Measurements from ENCODE around the gene NKX2-8.
A peak's percentile ranks its signal among the peaks of the same experiment; 100 is the strongest.
"Not testable (repeated sequence)": the region's sequence is repeated elsewhere in the genome, so short reads cannot be mapped to it uniquely, and the experiment has no call there.

The NKX2-8 gene

GRCh38 chr14:36579573-36580140 lies 2.8 kb downstream of the NKX2-8 start:
- no peak for DNase-seq

DNA sequence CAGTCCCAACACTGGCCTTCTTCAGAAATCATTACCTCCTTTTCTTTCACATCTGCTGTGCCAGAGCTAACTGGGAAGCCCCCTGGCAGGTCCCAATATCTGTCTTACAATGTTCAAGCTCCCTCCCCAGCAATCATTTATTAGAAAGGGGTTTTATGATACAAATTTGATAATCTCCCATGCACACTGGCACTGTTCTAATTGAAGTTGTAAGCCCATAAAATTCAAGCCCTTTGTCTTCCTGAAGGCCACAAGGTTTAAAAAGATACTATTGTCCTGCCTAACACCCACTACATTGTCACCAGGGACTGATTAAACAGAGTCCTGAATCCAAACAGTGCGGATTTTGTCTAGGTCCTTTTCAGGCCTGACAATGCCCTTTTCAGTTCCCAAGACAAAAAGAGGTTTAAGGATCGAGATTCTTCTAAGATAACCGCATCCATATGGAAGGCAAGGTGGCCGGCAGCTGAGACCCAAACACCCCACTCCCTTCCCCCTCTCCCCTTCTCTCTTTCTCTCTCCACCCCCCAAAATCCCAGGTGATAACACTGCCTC lies 3.3 kb downstream of the NKX2-8 start:
- no peak for DNase-seq

DNA sequence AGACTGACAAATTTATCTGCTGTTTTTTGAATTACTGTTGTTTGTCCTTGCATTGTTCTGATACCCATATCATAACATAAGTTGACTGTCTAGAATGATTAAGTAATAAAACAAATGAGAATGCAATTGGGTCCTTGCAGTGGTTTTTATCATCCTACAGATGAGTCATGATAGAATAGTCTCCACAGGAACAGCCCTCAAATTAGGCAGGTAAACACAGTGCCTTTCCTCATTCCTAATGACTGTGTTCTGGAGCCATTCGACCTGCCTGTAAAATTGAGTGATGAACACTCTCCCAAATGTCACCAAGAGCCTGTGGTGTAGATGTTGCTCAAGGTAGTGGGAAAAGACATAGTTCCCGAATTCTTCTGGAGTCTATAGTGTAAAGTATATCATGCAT lies 12.3 kb downstream of the NKX2-8 start:
- no peak for DNase-seq

- peak; percentile 50 for DNase-seq
Observed at GRCh38 chr14:36556811-36557433, 25.5 kb downstream of the NKX2-8 start.

- DNase-seq = no peak
Observed at GRCh38 chr14:36555998-36556743, 26.2 kb downstream of the NKX2-8 start.

GRCh38 chr14:36553656-36554260 lies 28.7 kb downstream of the NKX2-8 start:
- peak; percentile 4 for DNase-seq

GRCh38 chr14:36550899-36551298 lies 31.5 kb downstream of the NKX2-8 start:
- DNase-seq = no peak

- not testable (repeated sequence) for DNase-seq
Observed at GRCh38 chr14:36544280-36544679, 38.1 kb downstream of the NKX2-8 start.

- DNase-seq = no peak
Observed at GRCh38 chr14:36538051-36538450, 44.4 kb downstream of the NKX2-8 start.
